Measurements from ENCODE around the gene PLA2G6. TPM values are rescaled to one million over a fixed set of nuclear protein-coding genes. Genes with fewer than 3 reads are reported as not detected.

The PLA2G6 gene
- total and polyA plus RNA-seq, 9 of the 15 experiments (the other 6 are each of a cell fraction or from before 2014, with no cell fraction given), result 0.11 to 12.2 (median 9.7) TPM

DNA sequence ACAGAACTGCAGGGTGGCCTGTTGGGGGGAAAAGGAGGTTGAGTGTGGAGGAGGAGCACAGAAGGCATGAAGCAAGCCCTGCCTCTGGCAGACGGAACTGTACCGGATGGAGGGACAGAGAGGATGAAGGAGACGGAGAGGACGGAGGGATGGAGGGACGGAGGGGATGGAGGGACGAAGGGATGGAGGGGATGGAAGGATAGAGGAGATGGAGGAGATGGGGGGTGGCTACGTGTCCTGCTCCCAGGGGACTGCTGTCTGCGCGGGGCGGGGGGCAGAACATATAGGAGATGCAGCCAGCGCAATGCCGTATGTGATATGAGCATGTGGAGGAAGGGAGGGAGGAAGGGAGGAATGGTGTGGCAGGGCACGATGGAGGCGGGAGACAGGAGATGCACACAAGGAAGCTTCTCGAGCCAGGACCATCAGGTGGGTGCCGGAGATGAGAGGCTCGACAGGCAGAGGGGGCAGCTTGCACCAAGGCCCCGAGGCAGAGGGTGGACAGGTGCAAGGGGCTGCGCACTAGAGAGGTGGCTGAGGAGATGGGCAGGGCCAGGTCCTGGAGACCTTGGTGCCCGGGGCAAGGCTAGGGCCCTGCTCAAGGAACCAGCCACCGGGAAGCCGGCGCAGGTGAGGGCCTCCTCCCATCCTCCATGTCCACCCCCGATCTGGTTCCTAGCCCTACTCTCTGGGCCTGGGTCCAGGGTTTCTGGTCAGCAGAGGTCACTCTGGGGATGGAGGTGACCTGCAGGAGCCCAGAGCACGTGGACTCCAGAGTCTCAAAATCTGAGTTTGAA lies 45.4 kb upstream of the PLA2G6 start (continued):
- TF ChIP-seq, protein P1, sequence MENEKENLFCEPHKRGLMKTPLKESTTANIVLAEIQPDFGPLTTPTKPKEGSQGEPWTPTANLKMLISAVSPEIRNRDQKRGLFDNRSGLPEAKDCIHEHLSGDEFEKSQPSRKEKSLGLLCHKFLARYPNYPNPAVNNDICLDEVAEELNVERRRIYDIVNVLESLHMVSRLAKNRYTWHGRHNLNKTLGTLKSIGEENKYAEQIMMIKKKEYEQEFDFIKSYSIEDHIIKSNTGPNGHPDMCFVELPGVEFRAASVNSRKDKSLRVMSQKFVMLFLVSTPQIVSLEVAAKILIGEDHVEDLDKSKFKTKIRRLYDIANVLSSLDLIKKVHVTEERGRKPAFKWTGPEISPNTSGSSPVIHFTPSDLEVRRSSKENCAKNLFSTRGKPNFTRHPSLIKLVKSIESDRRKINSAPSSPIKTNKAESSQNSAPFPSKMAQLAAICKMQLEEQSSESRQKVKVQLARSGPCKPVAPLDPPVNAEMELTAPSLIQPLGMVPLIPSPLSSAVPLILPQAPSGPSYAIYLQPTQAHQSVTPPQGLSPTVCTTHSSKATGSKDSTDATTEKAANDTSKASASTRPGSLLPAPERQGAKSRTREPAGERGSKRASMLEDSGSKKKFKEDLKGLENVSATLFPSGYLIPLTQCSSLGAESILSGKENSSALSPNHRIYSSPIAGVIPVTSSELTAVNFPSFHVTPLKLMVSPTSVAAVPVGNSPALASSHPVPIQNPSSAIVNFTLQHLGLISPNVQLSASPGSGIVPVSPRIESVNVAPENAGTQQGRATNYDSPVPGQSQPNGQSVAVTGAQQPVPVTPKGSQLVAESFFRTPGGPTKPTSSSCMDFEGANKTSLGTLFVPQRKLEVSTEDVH (IDR thresholded peaks at IDR 0.05; ENCODE audit: low read depth, partially characterized antibody), result no peak
- TF ChIP-seq, protein P2, sequence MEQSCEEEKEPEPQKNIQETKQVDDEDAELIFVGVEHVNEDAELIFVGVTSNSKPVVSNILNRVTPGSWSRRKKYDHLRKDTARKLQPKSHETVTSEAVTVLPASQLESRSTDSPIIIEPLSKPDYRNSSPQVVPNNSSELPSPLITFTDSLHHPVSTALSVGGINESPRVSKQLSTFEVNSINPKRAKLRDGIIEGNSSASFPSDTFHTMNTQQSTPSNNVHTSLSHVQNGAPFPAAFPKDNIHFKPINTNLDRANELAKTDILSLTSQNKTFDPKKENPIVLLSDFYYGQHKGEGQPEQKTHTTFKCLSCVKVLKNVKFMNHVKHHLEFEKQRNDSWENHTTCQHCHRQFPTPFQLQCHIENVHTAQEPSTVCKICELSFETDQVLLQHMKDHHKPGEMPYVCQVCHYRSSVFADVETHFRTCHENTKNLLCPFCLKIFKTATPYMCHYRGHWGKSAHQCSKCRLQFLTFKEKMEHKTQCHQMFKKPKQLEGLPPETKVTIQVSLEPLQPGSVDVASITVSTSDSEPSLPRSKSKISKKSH (CRISPR knock-in tag; IDR thresholded peaks at IDR 0.05), result no peak
- TF ChIP-seq MXI1 (IDR thresholded peaks at IDR 0.05; ENCODE audit: low read depth, low read length), result no peak
- TF ChIP-seq, protein P3, sequence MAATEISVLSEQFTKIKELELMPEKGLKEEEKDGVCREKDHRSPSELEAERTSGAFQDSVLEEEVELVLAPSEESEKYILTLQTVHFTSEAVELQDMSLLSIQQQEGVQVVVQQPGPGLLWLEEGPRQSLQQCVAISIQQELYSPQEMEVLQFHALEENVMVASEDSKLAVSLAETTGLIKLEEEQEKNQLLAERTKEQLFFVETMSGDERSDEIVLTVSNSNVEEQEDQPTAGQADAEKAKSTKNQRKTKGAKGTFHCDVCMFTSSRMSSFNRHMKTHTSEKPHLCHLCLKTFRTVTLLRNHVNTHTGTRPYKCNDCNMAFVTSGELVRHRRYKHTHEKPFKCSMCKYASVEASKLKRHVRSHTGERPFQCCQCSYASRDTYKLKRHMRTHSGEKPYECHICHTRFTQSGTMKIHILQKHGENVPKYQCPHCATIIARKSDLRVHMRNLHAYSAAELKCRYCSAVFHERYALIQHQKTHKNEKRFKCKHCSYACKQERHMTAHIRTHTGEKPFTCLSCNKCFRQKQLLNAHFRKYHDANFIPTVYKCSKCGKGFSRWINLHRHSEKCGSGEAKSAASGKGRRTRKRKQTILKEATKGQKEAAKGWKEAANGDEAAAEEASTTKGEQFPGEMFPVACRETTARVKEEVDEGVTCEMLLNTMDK (IDR thresholded peaks at IDR 0.05; ENCODE audit: borderline replicate concordance, insufficient read depth, low read depth, low read length, poor library complexity, severe bottlenecking), result no peak

All from K562 (cell line).